Measurements from ENCODE around the gene AATF. TPM values are rescaled to one million over a fixed set of nuclear protein-coding genes. Genes with fewer than 3 reads are reported as not detected.

Gene AATF
- total RNA-seq, 1 donor from 2014 or later, result 48.0 TPM

DNA sequence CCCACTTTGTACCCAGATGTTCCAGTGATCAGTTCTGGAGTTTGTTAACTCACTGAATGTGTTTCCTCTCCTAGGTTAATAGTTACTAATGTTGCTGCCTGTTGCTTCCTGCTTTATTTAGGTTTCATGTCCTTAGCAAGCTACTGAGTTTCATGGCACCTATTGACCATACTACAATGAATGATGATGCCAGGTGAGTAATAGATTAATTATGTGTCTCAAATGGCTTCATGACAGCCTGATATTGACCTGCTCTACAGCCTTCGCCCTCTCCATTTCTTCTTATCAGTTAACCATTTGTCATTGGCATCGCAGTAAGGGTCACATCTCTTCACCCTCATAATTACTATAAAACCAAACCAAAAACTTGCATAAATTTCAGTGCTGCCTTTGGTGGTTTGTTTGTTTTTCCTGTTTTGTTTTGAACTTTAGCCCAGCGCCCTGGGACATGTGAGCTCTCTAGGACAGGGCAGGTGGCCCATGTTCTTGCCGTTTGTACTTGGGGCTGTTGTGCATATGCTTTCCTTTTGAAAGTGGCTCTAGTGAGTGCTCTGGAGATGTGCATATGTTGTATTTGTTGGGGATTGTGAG is 82.8 kb downstream of the AATF start:
- H3K9me3 Mint-ChIP-seq, result peaks cover 5% of the 10 kb centered on the region
- no peaks in the 10 kb centered on the region for H3K4me1 Mint-ChIP-seq (ENCODE audit: unreplicated experiment)
- no peak for DNase-seq (ENCODE audit: extremely low spot score, unreplicated experiment)
- H3K27me3 Mint-ChIP-seq, result no peaks in the 10 kb centered on the region
- TF ChIP-seq, protein P1, sequence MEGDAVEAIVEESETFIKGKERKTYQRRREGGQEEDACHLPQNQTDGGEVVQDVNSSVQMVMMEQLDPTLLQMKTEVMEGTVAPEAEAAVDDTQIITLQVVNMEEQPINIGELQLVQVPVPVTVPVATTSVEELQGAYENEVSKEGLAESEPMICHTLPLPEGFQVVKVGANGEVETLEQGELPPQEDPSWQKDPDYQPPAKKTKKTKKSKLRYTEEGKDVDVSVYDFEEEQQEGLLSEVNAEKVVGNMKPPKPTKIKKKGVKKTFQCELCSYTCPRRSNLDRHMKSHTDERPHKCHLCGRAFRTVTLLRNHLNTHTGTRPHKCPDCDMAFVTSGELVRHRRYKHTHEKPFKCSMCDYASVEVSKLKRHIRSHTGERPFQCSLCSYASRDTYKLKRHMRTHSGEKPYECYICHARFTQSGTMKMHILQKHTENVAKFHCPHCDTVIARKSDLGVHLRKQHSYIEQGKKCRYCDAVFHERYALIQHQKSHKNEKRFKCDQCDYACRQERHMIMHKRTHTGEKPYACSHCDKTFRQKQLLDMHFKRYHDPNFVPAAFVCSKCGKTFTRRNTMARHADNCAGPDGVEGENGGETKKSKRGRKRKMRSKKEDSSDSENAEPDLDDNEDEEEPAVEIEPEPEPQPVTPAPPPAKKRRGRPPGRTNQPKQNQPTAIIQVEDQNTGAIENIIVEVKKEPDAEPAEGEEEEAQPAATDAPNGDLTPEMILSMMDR (conservative IDR thresholded peaks at IDR 0.05), result no peak
- H3K4me3 Mint-ChIP-seq, result no peak overlapping the region
- H3K36me3 Mint-ChIP-seq, result peaks cover 35% of the 10 kb centered on the region
- H3K27ac Mint-ChIP-seq, result no peak overlapping the region

- peaks cover 14% of the 10 kb centered on the region for H3K4me1 Mint-ChIP-seq (ENCODE audit: unreplicated experiment)
- H3K27me3 Mint-ChIP-seq, result no peaks in the 10 kb centered on the region
- no peak overlapping the region for H3K27ac Mint-ChIP-seq
- TF ChIP-seq, protein P1 (conservative IDR thresholded peaks at IDR 0.05), result no peak
- H3K36me3 Mint-ChIP-seq, result peaks cover 34% of the 10 kb centered on the region
- DNase-seq (ENCODE audit: extremely low spot score, unreplicated experiment), result no peak
- H3K4me3 Mint-ChIP-seq, result no peak overlapping the region
- peaks cover 5% of the 10 kb centered on the region for H3K9me3 Mint-ChIP-seq
Observed at GRCh38 chr17:37037590-37038155, 88.9 kb downstream of the AATF start.

- Mint-ChIP-seq H3K9me3 (peaks cover 3% of the 10 kb centered on the region), H3K4me3 (no peak overlapping the region), H3K27ac (peak overlapping the region; percentile 5)
Observed at GRCh38 chr17:37039269-37039668, 90.5 kb downstream of the AATF start.

DNA sequence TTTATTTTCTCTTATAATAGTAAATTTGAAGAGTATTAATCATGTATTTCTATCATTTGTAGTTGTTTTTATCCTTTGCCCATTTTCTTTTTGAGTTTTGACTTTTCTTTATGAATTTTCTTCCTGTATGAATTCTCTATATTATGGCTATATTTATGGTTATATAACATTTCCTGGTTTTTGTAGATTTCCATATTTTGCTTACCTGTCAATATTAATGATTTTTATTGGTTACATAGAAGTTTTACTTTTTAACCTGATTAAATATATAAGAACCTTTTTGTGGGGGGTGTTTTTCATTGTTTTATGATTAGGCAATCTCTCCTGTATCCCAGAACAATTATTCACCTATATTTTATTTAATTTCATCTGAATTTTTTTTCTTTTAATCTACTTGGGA is 93.2 kb downstream of the AATF start:
- no peak for DNase-seq (ENCODE audit: extremely low spot score, unreplicated experiment)
- no peak overlapping the region for H3K27ac Mint-ChIP-seq
- peaks cover 35% of the 10 kb centered on the region for H3K4me1 Mint-ChIP-seq (ENCODE audit: unreplicated experiment)
- peaks cover 14% of the 10 kb centered on the region for H3K36me3 Mint-ChIP-seq
- no peak overlapping the region for H3K4me3 Mint-ChIP-seq
- H3K27me3 Mint-ChIP-seq, result no peaks in the 10 kb centered on the region
- TF ChIP-seq, protein P1 (conservative IDR thresholded peaks at IDR 0.05), result no peak
- H3K9me3 Mint-ChIP-seq, result no peaks in the 10 kb centered on the region

More at GRCh38 chr17:37039269-37039668, 90.5 kb downstream of the AATF start:
- no peak for DNase-seq (ENCODE audit: extremely low spot score, unreplicated experiment)
- TF ChIP-seq, protein P1 (conservative IDR thresholded peaks at IDR 0.05), result no peak
- H3K36me3 Mint-ChIP-seq, result peaks cover 26% of the 10 kb centered on the region
- no peaks in the 10 kb centered on the region for H3K27me3 Mint-ChIP-seq
- peaks cover 19% of the 10 kb centered on the region for H3K4me1 Mint-ChIP-seq (ENCODE audit: unreplicated experiment)

- H3K4me3 Mint-ChIP-seq, result peak overlapping the region; percentile 35
- TF ChIP-seq, protein P1 (conservative IDR thresholded peaks at IDR 0.05), result no peak
- H3K36me3 Mint-ChIP-seq, result peaks cover 9% of the 10 kb centered on the region
- no peak for DNase-seq (ENCODE audit: extremely low spot score, unreplicated experiment)
- H3K9me3 Mint-ChIP-seq, result no peaks in the 10 kb centered on the region
- H3K27me3 Mint-ChIP-seq, result no peaks in the 10 kb centered on the region
- H3K4me1 Mint-ChIP-seq (ENCODE audit: unreplicated experiment), result peaks cover 41% of the 10 kb centered on the region
- H3K27ac Mint-ChIP-seq, result no peak overlapping the region
Observed at GRCh38 chr17:37043201-37043600, 94.4 kb downstream of the AATF start.
